ENCODE measurements around the gene PLCB1.

DNA sequence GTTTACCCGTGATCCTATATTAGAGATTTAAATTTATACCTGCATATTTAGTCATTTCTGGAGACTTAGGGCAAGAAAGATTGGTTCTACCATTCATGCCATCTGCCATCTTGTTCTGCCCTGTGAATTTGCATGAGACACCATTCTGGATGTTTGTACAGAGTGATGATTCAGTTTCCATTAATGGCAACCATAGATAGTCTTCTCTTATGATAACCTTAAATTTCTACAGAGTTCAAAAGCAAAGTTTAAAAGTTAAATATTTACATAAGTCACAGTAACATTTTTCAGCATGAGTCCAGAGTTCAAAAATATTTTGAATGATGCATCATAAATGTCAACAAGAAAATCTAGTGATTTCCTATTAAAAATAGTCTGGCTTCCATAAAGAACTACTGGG lies 23.2 kb downstream of the PLCB1 start:
- TF ChIP-seq, protein P1, sequence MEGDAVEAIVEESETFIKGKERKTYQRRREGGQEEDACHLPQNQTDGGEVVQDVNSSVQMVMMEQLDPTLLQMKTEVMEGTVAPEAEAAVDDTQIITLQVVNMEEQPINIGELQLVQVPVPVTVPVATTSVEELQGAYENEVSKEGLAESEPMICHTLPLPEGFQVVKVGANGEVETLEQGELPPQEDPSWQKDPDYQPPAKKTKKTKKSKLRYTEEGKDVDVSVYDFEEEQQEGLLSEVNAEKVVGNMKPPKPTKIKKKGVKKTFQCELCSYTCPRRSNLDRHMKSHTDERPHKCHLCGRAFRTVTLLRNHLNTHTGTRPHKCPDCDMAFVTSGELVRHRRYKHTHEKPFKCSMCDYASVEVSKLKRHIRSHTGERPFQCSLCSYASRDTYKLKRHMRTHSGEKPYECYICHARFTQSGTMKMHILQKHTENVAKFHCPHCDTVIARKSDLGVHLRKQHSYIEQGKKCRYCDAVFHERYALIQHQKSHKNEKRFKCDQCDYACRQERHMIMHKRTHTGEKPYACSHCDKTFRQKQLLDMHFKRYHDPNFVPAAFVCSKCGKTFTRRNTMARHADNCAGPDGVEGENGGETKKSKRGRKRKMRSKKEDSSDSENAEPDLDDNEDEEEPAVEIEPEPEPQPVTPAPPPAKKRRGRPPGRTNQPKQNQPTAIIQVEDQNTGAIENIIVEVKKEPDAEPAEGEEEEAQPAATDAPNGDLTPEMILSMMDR (conservative IDR thresholded peaks at IDR 0.05; ENCODE audit: low read length) = no peak
- TF ChIP-seq EZH2phosphoT487 (IDR thresholded peaks at IDR 0.05; ENCODE audit: borderline replicate concordance) = no peak
